GM23248 (cell line): Measurements from ENCODE around the gene MRLN.

ENCODE experiments used
- EZH2 ChIP-seq: fragments of 200-600 bp; sonication (generic); IDR thresholded peaks from 2 replicates; pipeline ENCODE4 v1.6.1; 2018; ENCODE audit warnings: antibody characterized with exemption, mild to moderate bottlenecking; ENCODE audit not compliant: insufficient read depth, poor library complexity, severe bottlenecking
- EZH2phosphoT487 ChIP-seq: fragments of 200-600 bp; sonication (generic); IDR thresholded peaks from 2 replicates; pipeline ENCODE4 v1.6.1; 2018; ENCODE audit warnings: antibody characterized with exemption, moderate library complexity, mild to moderate bottlenecking, low read depth; ENCODE audit not compliant: insufficient read depth

DNA sequence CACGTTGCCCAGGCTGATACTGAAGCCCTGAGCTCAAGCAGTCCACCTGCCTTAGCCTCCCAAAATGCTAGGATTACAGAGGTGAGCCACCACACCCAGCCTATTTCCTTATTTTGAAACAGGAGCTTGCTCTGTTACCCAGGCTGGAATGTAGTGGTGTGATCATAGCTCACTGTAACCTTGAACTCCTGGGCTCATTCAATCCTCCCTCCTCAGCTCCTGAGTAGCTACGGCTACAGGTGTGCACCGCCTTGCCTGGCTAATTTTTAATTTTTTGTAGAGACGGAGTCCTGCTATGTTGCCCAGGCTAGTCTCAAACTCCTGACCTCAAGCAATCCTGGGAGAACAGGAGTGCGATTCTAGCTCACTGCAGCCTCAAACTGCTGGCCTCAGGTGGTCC is 11.7 kb downstream of the MRLN start:
- TF ChIP-seq EZH2phosphoT487 (no peak), EZH2 (no peak)
